GM18520 (cell line): ENCODE measurements around the gene ZNF226.
"Not testable (repeated sequence)": the region's sequence is repeated elsewhere in the genome, so short reads cannot be mapped to it uniquely, and the experiment has no call there.

ENCODE experiments used
- ATAC-seq: cut with Tn5 transposase; IDR thresholded peaks from one replicate; pipeline ENCODE4 v1.9.1; 2021; ENCODE audit not compliant: unreplicated experiment

The ZNF226 gene

DNA sequence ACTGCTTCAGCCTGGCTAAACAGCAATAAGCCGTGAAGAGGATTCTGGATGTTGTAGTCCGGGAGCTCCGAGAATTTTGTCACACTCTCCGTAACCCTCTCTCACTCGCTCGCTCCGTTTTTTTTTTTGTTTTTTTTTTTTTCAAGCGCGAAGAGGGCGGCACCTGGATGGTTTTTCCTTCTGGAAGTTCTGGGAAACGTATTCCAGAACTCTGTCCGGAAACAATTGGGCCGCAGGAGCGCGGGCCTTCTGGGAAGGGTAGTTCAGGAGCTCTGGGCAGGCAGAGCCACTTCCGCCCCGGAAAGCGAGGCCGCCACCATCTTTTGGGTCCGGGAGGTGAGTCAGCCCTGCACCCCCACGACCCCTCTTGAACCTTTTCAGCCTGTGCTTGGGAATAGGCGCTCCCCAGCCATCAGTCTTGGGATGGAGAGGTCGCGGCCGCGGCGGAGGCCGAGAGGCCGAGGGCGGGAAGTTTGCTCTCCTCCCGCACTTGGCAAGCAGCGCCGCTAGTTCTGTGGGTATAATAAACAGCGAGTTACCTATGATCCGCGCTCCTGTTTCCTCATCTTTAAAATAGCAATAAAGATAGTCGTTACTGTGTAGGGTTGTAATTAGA is 47.5 kb downstream of the ZNF226 start, which contains the start of gene ZNF227:
ZNF227 (plus strand) TSS at position 283 of the 616 bp plus-strand sequence. CDS start 5,261 bp downstream, outside the sequence.
- peak; percentile 71 for ATAC-seq

GRCh38 chr19:44212866-44213346 is 48.0 kb downstream of the ZNF226 start:
- no peak for ATAC-seq

DNA sequence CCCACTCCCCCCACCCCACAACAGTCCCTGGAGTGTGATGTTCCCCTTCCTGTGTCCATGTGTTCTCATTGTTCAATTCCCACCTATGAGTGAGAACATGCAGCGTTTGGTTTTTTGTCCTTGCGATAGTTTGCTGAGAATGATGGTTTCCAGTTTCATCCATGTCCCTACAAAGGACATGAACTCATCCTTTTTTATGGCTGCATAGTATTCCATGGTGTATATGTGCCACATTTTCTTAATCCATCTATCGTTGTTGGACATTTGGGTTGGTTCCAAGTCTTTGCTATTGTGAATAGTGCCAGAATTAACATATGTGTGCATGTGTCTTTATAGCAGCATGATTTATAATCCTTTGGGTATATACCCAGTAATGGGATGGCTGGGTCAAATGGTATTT is 55.0 kb downstream of the ZNF226 start:
- ATAC-seq: not testable (repeated sequence)

GRCh38 chr19:44220761-44221160 is 55.9 kb downstream of the ZNF226 start:
- ATAC-seq: not testable (repeated sequence)

- ATAC-seq: not testable (repeated sequence)
Measured at GRCh38 chr19:44221291-44221690, 56.4 kb downstream of the ZNF226 start.
